ENCODE results near the gene CYS1.
"Not testable (repeated sequence)": the region's sequence is repeated elsewhere in the genome, so short reads cannot be mapped to it uniquely, and the experiment has no call there.

The CYS1 gene

GRCh38 chr2:10012366-10012962 is 67.7 kb downstream of the CYS1 start:
- not testable (repeated sequence) for DNase-seq (ENCODE audit: low read depth)

GRCh38 chr2:10011606-10012325 is 68.4 kb downstream of the CYS1 start:
- not testable (repeated sequence) for DNase-seq (ENCODE audit: low read depth)

- DNase-seq (ENCODE audit: low read depth): not testable (repeated sequence)
Measured at GRCh38 chr2:10010861-10011605, 69.2 kb downstream of the CYS1 start.

- no peak for DNase-seq (ENCODE audit: low read depth)
Measured at GRCh38 chr2:10009811-10010781, 70.1 kb downstream of the CYS1 start.

GRCh38 chr2:10009271-10009810 is 70.9 kb downstream of the CYS1 start:
- no peak for DNase-seq (ENCODE audit: low read depth)

- no peak for DNase-seq (ENCODE audit: low read depth)
Measured at GRCh38 chr2:10008809-10009176, 71.4 kb downstream of the CYS1 start.

GRCh38 chr2:10007921-10008808 is 72.0 kb downstream of the CYS1 start:
- no peak for DNase-seq (ENCODE audit: low read depth)

- DNase-seq (ENCODE audit: low read depth): no peak
Measured at GRCh38 chr2:10007435-10007834, 72.8 kb downstream of the CYS1 start.
